Kidney epithelial cell (primary cell): Measurements from ENCODE around the gene PGA3. TPM values are rescaled to one million over a fixed set of nuclear protein-coding genes. Genes with fewer than 3 reads are reported as not detected.
"Not testable (repeated sequence)": the region's sequence is repeated elsewhere in the genome, so short reads cannot be mapped to it uniquely, and the experiment has no call there.

Experiments used
- DNase-seq: peaks from one replicate; pipeline ENCODE4 v3.0.0-alpha.2; 2010; ENCODE audit warnings: low read depth
- H3K27me3 ChIP-seq: 2 replicates; pipeline ENCODE4 v1.6.0; 2011; ENCODE audit warnings: low read length; ENCODE audit not compliant: control insufficient read depth, insufficient read depth
- H3K36me3 ChIP-seq: 2 replicates; pipeline ENCODE4 v1.5.1; 2011; ENCODE audit warnings: low read length; ENCODE audit not compliant: control insufficient read depth, insufficient read depth
- H3K4me3 ChIP-seq: 2 replicates; pipeline ENCODE4 v1.5.1; 2011; ENCODE audit warnings: low read depth, mild to moderate bottlenecking, control low read depth, low read length
- CTCF ChIP-seq: IDR thresholded peaks from 2 replicates; pipeline ENCODE4 v1.5.1; 2011; ENCODE audit warnings: mild to moderate bottlenecking, moderate library complexity, low read length, control low read depth, inconsistent platforms; ENCODE audit not compliant: insufficient read depth, poor library complexity, severe bottlenecking
- total RNA-seq: library from RNA; depleted of rRNA; stranded (reverse); fragments of >200 nt; gene quantifications from 2 replicates; pipeline ENCODE4 v1.2.3, GENCODE V29; 2015

The PGA3 gene
- total RNA-seq, 1 donor from 2014 or later = not detected

GRCh38 chr11:61163714-61164605 is 39.4 kb upstream of the PGA3 start:
- Histone ChIP-seq H3K4me3 (no peak overlapping the region), H3K27me3 (no peaks in the 10 kb centered on the region), H3K36me3 (no peaks in the 10 kb centered on the region)
- TF ChIP-seq CTCF = no peak
- DNase-seq = no peak

- no peak for TF ChIP-seq CTCF
- Histone ChIP-seq H3K27me3 (no peaks in the 10 kb centered on the region), H3K36me3 (no peaks in the 10 kb centered on the region), H3K4me3 (no peak overlapping the region)
- no peak for DNase-seq
Measured at GRCh38 chr11:61164606-61165424, 38.5 kb upstream of the PGA3 start.

GRCh38 chr11:61165785-61166184 is 37.5 kb upstream of the PGA3 start:
- H3K4me3 ChIP-seq, H3K36me3 ChIP-seq, DNase-seq, H3K27me3 ChIP-seq: not testable (repeated sequence)

GRCh38 chr11:61166331-61166730 is 37.0 kb upstream of the PGA3 start:
- not testable (repeated sequence) for H3K27me3 ChIP-seq, DNase-seq, H3K4me3 ChIP-seq, H3K36me3 ChIP-seq

- DNase-seq = no peak
- TF ChIP-seq CTCF = no peak
- H3K36me3 ChIP-seq = no peaks in the 10 kb centered on the region
- H3K27me3 ChIP-seq = no peaks in the 10 kb centered on the region
- H3K4me3 ChIP-seq = no peak overlapping the region
Measured at GRCh38 chr11:61168042-61168688, 35.1 kb upstream of the PGA3 start.

- H3K4me3 ChIP-seq = no peak overlapping the region
- no peak for DNase-seq
- H3K36me3 ChIP-seq = no peaks in the 10 kb centered on the region
- no peak for TF ChIP-seq CTCF
- H3K27me3 ChIP-seq = no peaks in the 10 kb centered on the region
Measured at GRCh38 chr11:61168800-61169199, 34.5 kb upstream of the PGA3 start.
